Transverse colon (tissue), 3 donors: ENCODE measurements around the gene COPZ2.

Source experiments
- EP300 ChIP-seq: sonication (generic); formaldehyde crosslinking; IDR thresholded peaks from one replicate; pipeline ENCODE4 v1.6.1; 2017; ENCODE audit warnings: antibody characterized with exemption, low read depth
- POLR2A ChIP-seq: fragments of 450-650 bp; IDR thresholded peaks from one replicate; pipeline ENCODE4 v1.6.1; 2016; ENCODE audit warnings: antibody characterized with exemption, mild to moderate bottlenecking, moderate library complexity
- TF ChIP-seq, protein P1 (sequence below), 5 experiments: fragments of 200-600 bp in 3 of 5; fragments of 450-650 bp in 2 of 5; sonication (generic) in 3 of 5; IDR thresholded peaks; 1 replicate in 2 of 5; 2 replicates in 3 of 5; pipeline ENCODE4 v1.5.1; 2016 to 2017; ENCODE audit warnings: antibody characterized with exemption in 5 of 5, inconsistent platforms in 3 of 5, mild to moderate bottlenecking in 2 of 5, moderate library complexity in 1 of 5

- TF ChIP-seq, protein P1, sequence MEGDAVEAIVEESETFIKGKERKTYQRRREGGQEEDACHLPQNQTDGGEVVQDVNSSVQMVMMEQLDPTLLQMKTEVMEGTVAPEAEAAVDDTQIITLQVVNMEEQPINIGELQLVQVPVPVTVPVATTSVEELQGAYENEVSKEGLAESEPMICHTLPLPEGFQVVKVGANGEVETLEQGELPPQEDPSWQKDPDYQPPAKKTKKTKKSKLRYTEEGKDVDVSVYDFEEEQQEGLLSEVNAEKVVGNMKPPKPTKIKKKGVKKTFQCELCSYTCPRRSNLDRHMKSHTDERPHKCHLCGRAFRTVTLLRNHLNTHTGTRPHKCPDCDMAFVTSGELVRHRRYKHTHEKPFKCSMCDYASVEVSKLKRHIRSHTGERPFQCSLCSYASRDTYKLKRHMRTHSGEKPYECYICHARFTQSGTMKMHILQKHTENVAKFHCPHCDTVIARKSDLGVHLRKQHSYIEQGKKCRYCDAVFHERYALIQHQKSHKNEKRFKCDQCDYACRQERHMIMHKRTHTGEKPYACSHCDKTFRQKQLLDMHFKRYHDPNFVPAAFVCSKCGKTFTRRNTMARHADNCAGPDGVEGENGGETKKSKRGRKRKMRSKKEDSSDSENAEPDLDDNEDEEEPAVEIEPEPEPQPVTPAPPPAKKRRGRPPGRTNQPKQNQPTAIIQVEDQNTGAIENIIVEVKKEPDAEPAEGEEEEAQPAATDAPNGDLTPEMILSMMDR (IDR thresholded peaks at IDR 0.05) = no peak
- TF ChIP-seq EP300 (no peak), POLR2A (no peak)
Observed at GRCh38 chr17:48010193-48010592, 27.4 kb downstream of the COPZ2 start.
